Trophoblast cell (in vitro differentiated cells and primary cell): ENCODE results near the gene RPS6KA3.

Source experiments
- DNase-seq, 2 donors: peaks; one replicate each; pipeline ENCODE4 v3.0.0-alpha.2; 2016
- H2AFZ ChIP-seq: 2 replicates; pipeline ENCODE4 v1.6.1; 2013; ENCODE audit warnings: low read length, moderate library complexity, mild to moderate bottlenecking; ENCODE audit not compliant: insufficient read depth, poor library complexity
- H2AK5ac ChIP-seq: 2 replicates; pipeline ENCODE4 v1.6.1; 2013; ENCODE audit warnings: mild to moderate bottlenecking, low read length
- H2BK120ac ChIP-seq: 2 replicates; pipeline ENCODE4 v1.6.1; 2013; ENCODE audit warnings: low read length, mild to moderate bottlenecking, moderate library complexity; ENCODE audit not compliant: insufficient read depth, poor library complexity
- H2BK12ac ChIP-seq: 2 replicates; pipeline ENCODE4 v1.6.1; 2013; ENCODE audit warnings: mild to moderate bottlenecking, low read length, moderate library complexity
- H2BK5ac ChIP-seq: 2 replicates; pipeline ENCODE4 v1.6.1; 2013; ENCODE audit warnings: low read length, low read depth, moderate library complexity, mild to moderate bottlenecking; ENCODE audit not compliant: poor library complexity
- H3K14ac ChIP-seq: 2 replicates; pipeline ENCODE4 v1.6.1; 2013; ENCODE audit warnings: mild to moderate bottlenecking, low read length
- H3K18ac ChIP-seq: 2 replicates; pipeline ENCODE4 v1.6.1; 2013; ENCODE audit warnings: mild to moderate bottlenecking, low read length
- H3K23ac ChIP-seq: 2 replicates; pipeline ENCODE4 v1.6.1; 2013; ENCODE audit warnings: low read length
- H3K27ac ChIP-seq: 2 replicates; pipeline ENCODE4 v1.5.1; 2013; ENCODE audit warnings: low read depth, mild to moderate bottlenecking, inconsistent platforms, low read length, moderate library complexity
- H3K27me3 ChIP-seq: 2 replicates; pipeline ENCODE4 v1.6.1; 2013; ENCODE audit warnings: inconsistent platforms, mild to moderate bottlenecking, low read length, moderate library complexity; ENCODE audit not compliant: insufficient read depth
- H3K36me3 ChIP-seq, 2 experiments: 1 replicate in 1 of 2; 2 replicates in 1 of 2; pipeline ENCODE4 v1.6.1; 2013; ENCODE audit warnings: low read length in 2 of 2, mild to moderate bottlenecking in 2 of 2, moderate library complexity in 1 of 2; ENCODE audit not compliant: insufficient read depth in 2 of 2, control insufficient read depth in 1 of 2
- H3K4ac ChIP-seq: 2 replicates; pipeline ENCODE4 v1.6.1; 2013; ENCODE audit warnings: low read depth, mild to moderate bottlenecking, low read length, moderate library complexity
- H3K4me1 ChIP-seq, 2 experiments: 1 replicate in 1 of 2; 2 replicates in 1 of 2; pipeline ENCODE4 v1.6.1; 2013; ENCODE audit warnings: low read length in 2 of 2, mild to moderate bottlenecking in 2 of 2, moderate library complexity in 1 of 2; ENCODE audit not compliant: insufficient read depth in 2 of 2, control insufficient read depth in 1 of 2
- H3K4me2 ChIP-seq: 2 replicates; pipeline ENCODE4 v1.6.1; 2013; ENCODE audit warnings: inconsistent platforms, mild to moderate bottlenecking, low read length, moderate library complexity
- H3K4me3 ChIP-seq: 2 replicates; pipeline ENCODE4 v1.5.1; 2013; ENCODE audit warnings: mild to moderate bottlenecking, low read depth, low read length, inconsistent platforms
- H3K79me1 ChIP-seq: one replicate; pipeline ENCODE4 v1.6.1; 2013; ENCODE audit warnings: low read length
- H3K79me2 ChIP-seq: 2 replicates; pipeline ENCODE4 v1.6.1; 2013; ENCODE audit warnings: low read length, mild to moderate bottlenecking; ENCODE audit not compliant: control insufficient read depth, insufficient read depth, poor library complexity
- H3K9ac ChIP-seq: 2 replicates; pipeline ENCODE4 v1.6.1; 2013; ENCODE audit warnings: mild to moderate bottlenecking, low read length
- H3K9me3 ChIP-seq: 2 replicates; pipeline ENCODE4 v1.6.1; 2013; ENCODE audit warnings: low read depth, mild to moderate bottlenecking, control low read depth, inconsistent platforms, low read length; ENCODE audit not compliant: insufficient read depth
- H4K12ac ChIP-seq: 2 replicates; pipeline ENCODE4 v1.6.1; 2013; ENCODE audit warnings: low read depth, mild to moderate bottlenecking, low read length, moderate library complexity
- H4K8ac ChIP-seq: 2 replicates; pipeline ENCODE4 v1.6.1; 2013; ENCODE audit warnings: low read depth, mild to moderate bottlenecking, low read length, moderate library complexity
- H4K91ac ChIP-seq: one replicate; pipeline ENCODE4 v1.6.1; 2013; ENCODE audit warnings: low read depth, mild to moderate bottlenecking, low read length, moderate library complexity
- WGBS: extraction: QIAGEN DNeasy Blood & Tissue Kit; methylation state at CpG from one replicate; pipeline ENCODE4 v1.1.7; 2013; ENCODE audit warnings: missing lambda C conversion rate; ENCODE audit not compliant: insufficient read length, insufficient coverage; ENCODE audit errors: extremely low coverage; 5-methylcytosine and 5-hydroxymethylcytosine counted together

RPS6KA3 gene

DNA sequence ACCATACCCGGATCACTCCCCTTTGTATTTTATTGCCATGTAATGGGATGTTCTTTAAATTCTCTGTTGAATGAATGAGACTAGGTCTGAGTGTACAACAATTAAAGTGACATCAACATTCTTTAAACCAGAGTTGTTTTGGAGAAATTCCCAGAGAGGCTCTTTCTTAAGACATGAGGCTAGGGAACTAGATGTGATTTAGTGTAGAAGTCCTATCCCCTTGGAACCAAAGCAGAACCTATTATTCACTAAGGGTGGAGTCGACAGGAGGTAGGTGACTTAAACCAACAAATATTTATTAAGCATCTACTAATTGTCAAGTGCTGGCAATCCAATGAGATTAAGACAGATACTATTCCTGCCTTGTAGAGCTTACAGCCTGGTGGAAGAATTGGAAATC, 126.7 kb downstream of the RPS6KA3 start:
- no peaks in the 10 kb centered on the region for H3K9me3 ChIP-seq
- H3K4ac ChIP-seq: no peak overlapping the region
- H4K91ac ChIP-seq: no peak overlapping the region
- no peak overlapping the region for H3K9ac ChIP-seq
- H3K79me1 ChIP-seq: peaks cover 4% of the 10 kb centered on the region
- no peak overlapping the region for H3K4me3 ChIP-seq
- no peak overlapping the region for H3K18ac ChIP-seq
- H3K23ac ChIP-seq: no peak overlapping the region
- H2AFZ ChIP-seq: no peak overlapping the region
- no peak overlapping the region for H3K27ac ChIP-seq
- no peak overlapping the region for H4K12ac ChIP-seq
- peaks cover 9 to 12% of the 10 kb centered on the region in 2 experiments for H3K36me3 ChIP-seq
- no peaks in the 10 kb centered on the region for H3K4me1 ChIP-seq
- no peak overlapping the region for H2AK5ac ChIP-seq
- no peak overlapping the region for H3K14ac ChIP-seq
- no peak overlapping the region for H2BK120ac ChIP-seq
- H2BK5ac ChIP-seq: no peak overlapping the region
- H2BK12ac ChIP-seq: no peak overlapping the region
- no peak overlapping the region for H4K8ac ChIP-seq
- WGBS: no CpG with 5 or more reads among the region's 2 CpGs
- H3K79me2 ChIP-seq: peaks cover 5% of the 10 kb centered on the region
- peak in 1 of 2 donors; percentile 21 for DNase-seq
- H3K27me3 ChIP-seq: no peaks in the 10 kb centered on the region
- H3K4me2 ChIP-seq: no peak overlapping the region

DNA sequence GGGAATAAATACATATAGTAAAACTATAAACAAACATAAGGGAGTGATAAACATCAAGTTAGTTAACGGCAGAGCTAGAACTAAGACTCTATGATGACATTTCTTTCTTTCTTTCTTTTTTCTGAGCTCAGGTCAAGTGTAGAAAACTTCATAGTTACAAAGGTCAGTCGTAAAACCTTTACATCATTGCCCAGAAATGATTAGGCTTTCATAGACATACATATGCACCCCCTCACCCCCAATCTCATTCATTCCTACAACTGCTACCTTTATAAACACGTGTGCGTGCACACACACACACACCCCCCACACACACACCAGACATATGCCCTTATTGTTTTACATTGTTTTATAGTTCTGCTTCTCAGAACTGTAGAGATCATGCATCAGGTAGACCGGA, 130.8 kb downstream of the RPS6KA3 start:
- no peak overlapping the region for H2AFZ ChIP-seq
- no peak overlapping the region for H4K8ac ChIP-seq
- no peaks in the 10 kb centered on the region for H3K79me1 ChIP-seq
- no peak for DNase-seq
- no peak overlapping the region for H3K4me3 ChIP-seq
- H2BK12ac ChIP-seq: no peak overlapping the region
- no peak overlapping the region for H3K9ac ChIP-seq
- H3K27ac ChIP-seq: no peak overlapping the region
- no peaks in the 10 kb centered on the region for H3K27me3 ChIP-seq
- H2BK120ac ChIP-seq: no peak overlapping the region
- no CpG with 5 or more reads among the region's 5 CpGs for WGBS
- peaks cover 20 to 23% of the 10 kb centered on the region in 2 experiments for H3K36me3 ChIP-seq
- no peak overlapping the region for H3K23ac ChIP-seq
- no peaks in the 10 kb centered on the region for H3K4me1 ChIP-seq
- no peak overlapping the region for H3K14ac ChIP-seq
- H3K4me2 ChIP-seq: no peak overlapping the region
- no peak overlapping the region for H3K18ac ChIP-seq
- H4K91ac ChIP-seq: no peak overlapping the region
- H4K12ac ChIP-seq: no peak overlapping the region
- H3K9me3 ChIP-seq: no peaks in the 10 kb centered on the region
- H2AK5ac ChIP-seq: no peak overlapping the region
- H3K4ac ChIP-seq: no peak overlapping the region
- H3K79me2 ChIP-seq: peaks cover under 1% of the 10 kb centered on the region
- no peak overlapping the region for H2BK5ac ChIP-seq

DNA sequence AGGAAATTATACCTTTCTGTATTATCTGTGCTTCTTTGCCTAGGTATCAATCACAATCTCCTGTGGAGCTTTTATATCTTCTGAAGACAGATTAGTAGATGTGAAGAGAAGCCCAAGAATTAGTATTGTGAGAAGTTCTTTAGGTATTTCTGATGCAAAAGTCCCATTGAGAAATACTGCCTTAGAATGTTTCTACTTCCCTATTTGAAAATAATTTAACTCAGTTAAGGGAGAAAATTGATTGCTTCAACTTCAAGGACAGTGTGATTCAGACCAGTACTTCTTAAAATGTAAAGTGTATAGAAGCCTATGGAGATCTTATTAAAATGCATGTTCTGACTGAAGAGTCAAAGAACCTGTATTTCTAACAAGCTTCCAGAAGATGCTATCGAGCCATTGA, 134.0 kb downstream of the RPS6KA3 start:
- no CpG with 5 or more reads among the region's 1 CpG for WGBS

DNA sequence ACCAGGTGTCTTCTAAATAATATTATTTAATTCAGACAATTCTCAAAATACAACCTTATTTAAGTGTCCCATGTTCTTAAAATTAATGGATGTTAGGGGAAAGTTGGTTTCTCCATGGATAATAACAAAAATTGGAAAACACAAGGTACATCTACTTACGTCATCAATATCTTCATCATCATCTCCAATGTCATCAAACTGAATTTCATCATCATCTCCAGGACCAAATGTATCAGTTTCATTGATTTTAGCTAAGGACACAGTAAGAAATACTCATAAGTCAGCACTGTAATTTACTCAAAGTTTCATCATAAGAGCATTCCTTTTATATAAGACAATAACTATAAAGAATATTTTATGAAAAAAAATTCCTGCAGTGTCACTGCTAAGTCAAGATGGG, 136.4 kb downstream of the RPS6KA3 start:
- Histone ChIP-seq H3K9me3 (no peaks in the 10 kb centered on the region), H3K79me1 (no peaks in the 10 kb centered on the region), H3K18ac (no peak overlapping the region), H2BK5ac (no peak overlapping the region), H3K79me2 (no peaks in the 10 kb centered on the region), H3K23ac (no peak overlapping the region), H3K36me3 (peaks cover 14 to 15% of the 10 kb centered on the region in 2 experiments), H2AFZ (no peak overlapping the region), H2BK120ac (no peak overlapping the region), H4K12ac (no peak overlapping the region), H2BK12ac (no peak overlapping the region), H4K91ac (no peak overlapping the region), H3K14ac (no peak overlapping the region), H3K27me3 (no peaks in the 10 kb centered on the region), H2AK5ac (no peak overlapping the region), H4K8ac (no peak overlapping the region), H3K4me2 (no peak overlapping the region), H3K9ac (no peak overlapping the region), H3K27ac (no peak overlapping the region), H3K4ac (no peak overlapping the region), H3K4me3 (no peak overlapping the region), H3K4me1 (no peaks in the 10 kb centered on the region)
- no CpG with 5 or more reads among the region's 1 CpG for WGBS
- DNase-seq: no peak

More for the DNA sequence above, 134.0 kb downstream of the RPS6KA3 start:
- Histone ChIP-seq H2BK5ac (no peak overlapping the region), H3K23ac (no peak overlapping the region), H3K4me1 (no peaks in the 10 kb centered on the region), H4K8ac (no peak overlapping the region), H3K4me3 (no peak overlapping the region), H3K4me2 (no peak overlapping the region), H3K27me3 (no peaks in the 10 kb centered on the region), H3K9ac (no peak overlapping the region), H2BK12ac (no peak overlapping the region), H3K9me3 (no peaks in the 10 kb centered on the region), H3K4ac (no peak overlapping the region), H3K79me2 (no peaks in the 10 kb centered on the region), H3K36me3 (peaks cover 19% of the 10 kb centered on the region in 2 experiments), H2BK120ac (no peak overlapping the region), H2AFZ (no peak overlapping the region), H4K12ac (no peak overlapping the region), H3K18ac (no peak overlapping the region), H4K91ac (no peak overlapping the region), H3K79me1 (no peaks in the 10 kb centered on the region), H3K27ac (no peak overlapping the region), H2AK5ac (no peak overlapping the region), H3K14ac (no peak overlapping the region)
- DNase-seq: no peak
